Suppressor macrophage treated with lipopolysaccharide for 4 hours (primary cell): Measurements from ENCODE around the gene CDNF.
"Not testable (repeated sequence)": the region's sequence is repeated elsewhere in the genome, so short reads cannot be mapped to it uniquely, and the experiment has no call there.

Experiments used
- DNase-seq: peaks from one replicate; pipeline ENCODE4 v3.0.0-alpha.2; 2020

The CDNF gene

GRCh38 chr10:14838582-14839304 is 906 bp upstream of the CDNF start:
- peak; percentile 26 for DNase-seq

- DNase-seq, result no peak
Measured at GRCh38 chr10:14837003-14837756, 657 bp downstream of the CDNF start.

DNA sequence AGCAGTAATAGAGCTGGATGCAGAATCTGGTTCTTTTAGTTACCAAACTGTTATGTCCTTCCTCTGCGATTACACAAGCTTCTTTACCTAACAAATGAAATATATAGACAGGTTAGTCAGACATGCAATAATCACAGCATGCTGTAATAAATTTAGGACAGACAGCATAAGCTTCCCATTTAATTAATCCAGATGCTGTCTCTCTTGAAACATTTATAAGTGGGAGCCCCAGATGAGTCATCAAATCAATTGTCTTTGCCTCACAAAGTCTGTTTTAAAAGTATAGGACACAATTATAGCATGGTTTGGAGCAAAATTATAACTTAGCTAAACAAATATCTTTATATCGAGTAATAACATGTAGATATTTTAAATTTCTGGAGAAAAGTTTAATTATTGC is 1.6 kb downstream of the CDNF start:
- DNase-seq, result no peak

- no peak for DNase-seq
Measured at GRCh38 chr10:14833106-14833505, 4.7 kb downstream of the CDNF start.

- DNase-seq, result peak; percentile 7
Measured at GRCh38 chr10:14826076-14826829, 11.6 kb downstream of the CDNF start.

- DNase-seq, result no peak
Measured at GRCh38 chr10:14823966-14824365, 13.9 kb downstream of the CDNF start.

- DNase-seq, result peak; percentile 53
Measured at GRCh38 chr10:14822879-14823755, 14.7 kb downstream of the CDNF start.

DNA sequence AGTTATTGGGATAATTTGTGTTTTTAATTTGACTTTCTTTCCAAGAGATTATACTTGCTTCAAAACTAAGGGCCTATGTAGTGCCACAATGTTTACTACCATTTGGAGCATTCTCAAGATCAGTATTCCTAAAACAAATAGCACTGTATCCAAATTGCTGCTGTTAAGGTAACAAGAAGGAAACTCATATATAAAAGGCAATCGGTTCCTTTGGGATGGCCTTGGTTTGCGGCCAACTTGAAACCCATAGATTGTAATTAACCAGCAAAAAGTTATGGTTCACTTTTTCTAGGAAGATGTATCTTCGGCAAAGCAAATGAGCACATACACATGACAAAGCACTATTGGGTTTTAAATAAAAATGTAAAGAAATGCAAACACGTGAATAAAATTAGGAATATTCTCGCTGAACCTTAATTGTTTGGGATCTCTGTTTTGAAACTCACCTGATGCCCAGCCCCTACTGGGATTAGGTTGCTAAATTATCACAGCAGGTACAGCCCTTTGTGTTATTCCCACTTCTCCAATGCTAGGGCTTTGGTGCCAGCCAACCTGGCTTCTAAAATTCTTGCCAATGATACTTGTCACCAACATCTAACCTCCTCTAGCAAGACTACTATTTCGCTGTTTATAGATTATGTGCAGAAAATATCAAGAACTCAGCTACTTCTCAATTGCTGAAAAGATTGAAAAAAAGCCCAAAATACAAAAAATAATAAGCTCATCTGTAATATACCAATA is 16.0 kb downstream of the CDNF start:
- DNase-seq, result no peak

- peak; percentile 30 for DNase-seq
Measured at GRCh38 chr10:14820775-14821154, 17.1 kb downstream of the CDNF start.

DNA sequence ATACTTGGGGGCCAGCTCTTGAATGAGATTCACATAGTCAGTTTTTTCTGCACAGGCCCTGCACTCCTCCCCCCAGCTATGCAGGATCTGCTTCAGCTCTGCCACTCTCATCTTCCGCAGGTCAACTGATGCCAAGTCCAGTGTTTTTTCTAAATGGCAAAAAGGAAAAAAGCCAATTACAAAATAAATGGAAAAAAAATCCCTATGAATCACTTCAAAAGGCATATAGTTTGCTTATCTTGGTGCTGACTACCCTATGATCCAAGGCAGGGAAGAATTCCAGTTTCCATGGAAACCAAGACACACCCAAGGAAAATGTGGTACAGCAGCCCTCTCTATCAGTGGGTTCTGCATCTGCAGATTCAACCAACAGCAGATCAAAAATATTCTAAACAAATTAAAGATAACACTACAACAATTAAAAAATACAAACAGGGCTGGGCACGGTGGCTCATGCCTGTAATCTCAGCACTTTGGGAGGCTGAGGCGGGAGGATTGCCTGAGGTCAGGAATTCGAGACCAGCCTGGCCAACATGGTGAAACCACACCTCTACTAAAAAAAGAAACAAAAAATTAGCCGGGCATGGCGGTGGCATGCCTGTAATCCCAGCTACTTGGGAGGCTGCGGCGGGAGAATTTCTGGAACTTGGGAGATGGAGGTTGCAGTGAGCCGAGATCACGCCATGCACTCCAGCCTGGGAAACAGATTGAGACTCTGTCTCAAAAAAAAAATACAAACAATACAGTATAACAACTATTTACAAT is 17.6 kb downstream of the CDNF start:
- no peak for DNase-seq

DNA sequence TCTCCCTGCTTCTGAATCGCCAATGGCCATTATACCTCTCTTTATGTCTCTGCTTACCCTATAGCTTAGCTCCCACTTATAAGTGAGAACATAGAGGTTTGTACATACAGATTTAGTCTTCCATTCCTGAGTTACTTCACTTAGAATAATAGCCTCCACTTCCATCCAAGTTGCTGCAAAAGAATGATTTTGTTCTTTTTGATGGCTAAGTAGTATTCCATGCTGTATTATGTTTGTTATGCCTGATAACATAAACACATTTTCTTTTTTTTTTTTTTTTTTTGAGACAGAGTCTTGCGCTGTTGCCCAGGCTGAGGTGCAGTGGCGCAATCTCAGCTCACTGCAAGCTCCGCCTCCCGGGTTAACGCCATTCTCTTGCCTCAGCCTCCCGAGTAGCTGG is 21.1 kb downstream of the CDNF start:
- not testable (repeated sequence) for DNase-seq

- no peak for DNase-seq
Measured at GRCh38 chr10:14815681-14816080, 22.2 kb downstream of the CDNF start.

- DNase-seq, result no peak
Measured at GRCh38 chr10:14812271-14812670, 25.6 kb downstream of the CDNF start.

DNA sequence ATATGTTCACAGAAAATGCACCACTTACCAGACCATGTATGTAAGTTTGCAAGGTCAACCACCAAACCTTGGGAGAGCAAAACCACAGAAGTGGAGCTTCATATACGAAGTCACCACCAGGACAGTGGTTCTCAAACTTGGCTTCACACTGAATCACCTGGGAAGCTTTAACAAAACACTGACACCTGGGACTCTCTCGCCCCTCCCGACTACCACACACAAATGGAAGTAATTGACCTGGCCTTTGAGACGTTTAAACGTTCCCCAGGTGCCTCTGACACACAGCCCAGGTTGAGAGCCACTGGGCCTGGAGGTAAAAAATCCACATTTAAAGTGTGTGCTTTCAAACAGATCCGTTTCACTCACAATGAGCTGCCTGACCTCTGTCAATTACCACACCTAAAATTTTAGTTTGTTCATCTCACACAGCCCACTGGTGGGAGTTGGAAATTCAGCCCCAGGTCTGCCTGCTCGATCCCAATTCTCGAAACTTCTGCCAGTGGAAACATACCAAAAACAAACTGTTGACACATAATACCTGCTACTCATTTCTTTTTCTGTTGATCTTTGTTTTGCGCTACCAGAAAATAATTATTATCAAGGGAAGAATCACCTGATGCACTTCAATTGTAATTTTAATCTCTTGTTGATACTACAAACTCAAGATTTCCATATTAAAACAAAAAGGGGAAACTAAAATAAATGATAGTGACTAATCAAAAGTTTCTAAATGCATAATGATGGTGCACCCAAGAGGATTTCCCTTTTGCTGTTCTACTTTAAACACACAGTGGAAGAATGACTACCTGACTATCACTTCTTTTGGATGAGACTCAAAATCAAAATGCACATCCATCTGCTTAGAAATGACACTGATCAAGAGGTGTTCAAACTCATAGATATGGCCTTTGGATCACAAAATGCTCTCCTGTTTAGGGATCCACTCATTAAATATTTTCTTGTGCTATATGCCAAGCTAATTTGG is 26.6 kb downstream of the CDNF start:
- DNase-seq, result no peak

GRCh38 chr10:14806318-14806717 is 31.5 kb downstream of the CDNF start:
- DNase-seq, result no peak

GRCh38 chr10:14803827-14804226 is 34.0 kb downstream of the CDNF start:
- DNase-seq, result no peak

- DNase-seq, result no peak
Measured at GRCh38 chr10:14801723-14802122, 36.1 kb downstream of the CDNF start.

DNA sequence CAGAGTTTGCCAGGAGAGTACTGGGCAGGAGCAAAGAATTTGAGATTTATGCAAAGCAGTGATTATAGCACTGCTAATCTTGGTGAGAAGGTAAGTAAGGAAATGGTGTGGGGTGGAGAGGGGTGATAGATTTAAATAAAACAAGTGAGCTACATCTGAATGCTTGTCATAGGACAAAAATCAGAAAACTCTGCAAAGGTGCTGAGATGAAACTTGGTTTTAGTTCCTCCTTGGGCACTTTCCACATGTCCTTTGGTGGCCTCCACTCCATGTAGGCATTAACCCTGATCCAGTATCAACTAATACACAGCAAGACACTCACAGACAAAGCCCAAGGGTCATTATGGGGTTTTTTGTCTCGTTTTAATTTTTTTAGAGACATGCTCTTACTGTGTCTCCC is 37.4 kb downstream of the CDNF start:
- DNase-seq, result no peak

DNA sequence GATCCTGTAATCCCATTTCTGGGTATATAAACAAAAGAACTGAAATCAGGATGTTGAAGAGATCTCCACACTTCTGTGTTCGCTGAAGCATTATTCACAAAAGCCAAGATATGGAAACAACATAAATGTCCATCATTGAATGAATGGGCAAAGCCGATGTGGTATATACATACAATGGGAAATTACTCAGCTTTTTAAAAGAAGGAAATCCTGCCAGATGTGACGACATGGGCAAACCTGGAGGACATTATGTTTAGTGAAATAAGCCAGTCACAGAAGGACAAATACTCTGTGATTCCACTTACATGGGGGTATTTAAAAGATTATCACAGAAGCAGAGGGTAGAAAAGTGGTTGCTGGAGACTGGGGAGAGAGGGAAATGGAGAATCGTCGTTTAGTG is 39.2 kb downstream of the CDNF start:
- peak; percentile 7 for DNase-seq

DNA sequence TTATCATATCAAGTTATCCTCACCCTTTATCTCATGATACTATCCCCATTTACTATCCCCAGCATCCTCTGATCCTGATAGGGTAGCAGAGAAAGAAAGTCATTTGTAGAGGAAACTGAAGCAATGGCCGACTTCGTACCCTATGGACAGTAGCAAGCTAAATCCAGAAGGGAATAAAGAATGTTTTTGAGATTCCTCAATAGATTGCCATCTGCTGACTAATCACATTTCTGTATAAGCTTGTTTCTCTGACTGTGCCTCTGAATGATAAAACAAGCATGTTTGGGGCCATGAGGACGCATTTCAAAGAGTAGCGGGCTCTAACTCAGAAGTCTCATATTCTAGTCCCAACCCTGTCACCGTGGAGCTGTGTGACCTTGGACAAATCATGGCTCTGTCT is 49.9 kb downstream of the CDNF start:
- DNase-seq, result no peak
